Upper lobe of right lung (tissue), 1 donor: ENCODE measurements around the gene FAT3. TPM values are rescaled to one million over a fixed set of nuclear protein-coding genes. Genes with fewer than 3 reads are reported as not detected.

Experiments
- ATAC-seq: fragments of 200-7000 bp; cut with Tn5 transposase; one replicate; pipeline ENCODE4 v1.9.1; 2020; ENCODE audit warnings: mild to moderate bottlenecking, moderate library complexity
- DNase-seq: peaks from one replicate; pipeline ENCODE4 v3.0.0-alpha.2; 2020
- H3K27ac ChIP-seq: fragments of 200-600 bp; one replicate; pipeline ENCODE4 v1.8.0; 2022
- H3K27me3 ChIP-seq: fragments of 200-600 bp; one replicate; pipeline ENCODE4 v1.8.0; 2022; ENCODE audit warnings: mild to moderate bottlenecking
- H3K36me3 ChIP-seq: fragments of 200-600 bp; one replicate; pipeline ENCODE4 v1.8.0; 2022
- H3K4me1 ChIP-seq: fragments of 200-600 bp; one replicate; pipeline ENCODE4 v1.8.0; 2022
- H3K4me3 ChIP-seq: fragments of 200-600 bp; one replicate; pipeline ENCODE4 v1.8.0; 2022; ENCODE audit warnings: mild to moderate bottlenecking
- H3K9me3 ChIP-seq: fragments of 200-600 bp; one replicate; pipeline ENCODE4 v1.8.0; 2022
- intact Hi-C: fragments of 100-400 bp; cut with DNase I; formaldehyde crosslinking; loops from one replicate; pipeline ENCODE4 v1.11.0; 2022
- total RNA-seq: library from RNA; stranded (reverse); fragmentation: NEBNext Ultra II Directional; extraction: Animal tissue kit (Norgen Biotek cat#: 25700); gene quantifications from one replicate; pipeline ENCODE4 v1.2.1, GENCODE V29; 2021
- TF ChIP-seq, protein P1 (sequence below): fragments of 200-600 bp; IDR thresholded peaks from one replicate; pipeline ENCODE4 v1.8.0; 2022; ENCODE audit warnings: antibody characterized with exemption
- donor health status: DM: no; HTN: yes; CAD: no; lungs with severe emphysema.

FAT3 gene
- total RNA-seq, 1 donor from 2014 or later: 6.9 TPM

DNA sequence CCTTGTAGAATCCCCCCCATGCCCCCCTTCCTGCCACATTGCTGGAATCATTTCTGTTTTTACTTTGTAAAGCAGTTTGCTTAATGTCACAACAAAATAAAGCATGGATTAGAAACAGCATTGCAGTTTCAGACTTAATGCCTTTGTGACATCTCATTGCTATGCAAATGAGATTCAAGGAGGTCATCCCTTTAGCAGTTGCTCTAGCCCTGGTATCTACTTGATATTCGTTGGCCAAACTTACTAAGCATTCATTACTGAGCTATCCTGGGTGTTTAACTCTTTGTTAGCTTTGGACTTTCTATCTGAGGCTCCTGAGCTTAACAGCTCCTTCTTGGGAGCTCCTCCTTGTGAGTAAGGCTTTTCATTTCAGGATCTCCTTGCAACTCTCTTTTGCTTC is 16.3 kb downstream of the FAT3 start:
- no peak for DNase-seq
- Histone ChIP-seq H3K36me3 (no peaks in the 10 kb centered on the region), H3K9me3 (no peaks in the 10 kb centered on the region), H3K4me1 (no peaks in the 10 kb centered on the region), H3K27ac (no peak overlapping the region), H3K27me3 (no peaks in the 10 kb centered on the region), H3K4me3 (no peak overlapping the region)
- intact Hi-C loops: no loop called here
- ATAC-seq: no peak
- TF ChIP-seq, protein P1, sequence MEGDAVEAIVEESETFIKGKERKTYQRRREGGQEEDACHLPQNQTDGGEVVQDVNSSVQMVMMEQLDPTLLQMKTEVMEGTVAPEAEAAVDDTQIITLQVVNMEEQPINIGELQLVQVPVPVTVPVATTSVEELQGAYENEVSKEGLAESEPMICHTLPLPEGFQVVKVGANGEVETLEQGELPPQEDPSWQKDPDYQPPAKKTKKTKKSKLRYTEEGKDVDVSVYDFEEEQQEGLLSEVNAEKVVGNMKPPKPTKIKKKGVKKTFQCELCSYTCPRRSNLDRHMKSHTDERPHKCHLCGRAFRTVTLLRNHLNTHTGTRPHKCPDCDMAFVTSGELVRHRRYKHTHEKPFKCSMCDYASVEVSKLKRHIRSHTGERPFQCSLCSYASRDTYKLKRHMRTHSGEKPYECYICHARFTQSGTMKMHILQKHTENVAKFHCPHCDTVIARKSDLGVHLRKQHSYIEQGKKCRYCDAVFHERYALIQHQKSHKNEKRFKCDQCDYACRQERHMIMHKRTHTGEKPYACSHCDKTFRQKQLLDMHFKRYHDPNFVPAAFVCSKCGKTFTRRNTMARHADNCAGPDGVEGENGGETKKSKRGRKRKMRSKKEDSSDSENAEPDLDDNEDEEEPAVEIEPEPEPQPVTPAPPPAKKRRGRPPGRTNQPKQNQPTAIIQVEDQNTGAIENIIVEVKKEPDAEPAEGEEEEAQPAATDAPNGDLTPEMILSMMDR: no peak

DNA sequence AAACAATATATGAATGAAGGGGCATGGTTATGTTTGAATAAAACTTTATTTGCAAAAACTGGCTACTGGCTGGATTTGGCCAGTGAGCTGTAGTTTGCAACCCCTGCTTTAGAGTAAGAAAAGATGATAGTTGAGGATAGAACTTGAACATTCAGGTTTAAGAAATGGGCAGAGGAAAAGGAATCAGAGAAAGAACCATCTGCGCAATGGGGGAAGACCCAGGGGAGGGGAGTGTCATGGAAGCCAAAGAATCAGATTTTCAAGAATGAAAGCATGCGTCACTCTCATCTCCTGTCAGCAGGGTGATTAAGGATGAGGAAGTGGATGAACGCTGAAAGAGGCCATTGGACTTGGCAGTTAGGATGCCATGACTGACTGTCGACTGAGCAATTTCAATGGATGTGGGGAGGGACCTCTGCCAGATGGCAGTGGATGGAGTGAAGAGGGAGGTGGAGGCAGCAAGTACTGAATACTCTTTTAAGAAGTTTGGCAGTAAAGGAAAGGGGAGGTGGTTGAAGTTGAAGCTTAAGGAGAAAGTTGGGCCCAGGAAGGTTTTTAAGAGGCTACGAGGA is 21.2 kb downstream of the FAT3 start:
- no peak for ATAC-seq
- Histone ChIP-seq H3K4me1 (no peaks in the 10 kb centered on the region), H3K4me3 (no peak overlapping the region), H3K27ac (no peak overlapping the region), H3K36me3 (no peaks in the 10 kb centered on the region), H3K27me3 (no peaks in the 10 kb centered on the region), H3K9me3 (no peaks in the 10 kb centered on the region)
- intact Hi-C loops: no loop called here
- DNase-seq: no peak
- TF ChIP-seq, protein P1: no peak

DNA sequence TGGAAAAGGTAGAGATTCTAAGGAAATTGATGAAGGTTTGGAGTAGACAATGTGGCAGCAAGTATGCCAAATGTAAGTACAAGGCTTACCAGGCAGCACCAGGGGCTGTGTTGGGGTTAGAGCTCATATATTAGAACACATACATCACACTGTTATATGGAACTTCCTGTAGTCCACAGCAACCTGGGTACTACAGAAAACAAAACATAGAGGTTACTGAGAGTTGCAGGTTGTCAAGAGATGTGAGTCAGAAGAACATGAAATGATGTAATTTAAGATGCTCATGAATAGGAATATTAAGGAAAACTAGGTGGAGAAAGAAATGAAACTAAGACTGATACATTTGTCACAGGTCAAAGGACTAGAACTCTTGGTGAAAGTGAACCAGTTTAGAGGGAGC is 22.0 kb downstream of the FAT3 start:
- Histone ChIP-seq H3K4me1 (no peaks in the 10 kb centered on the region), H3K36me3 (no peaks in the 10 kb centered on the region), H3K27me3 (no peaks in the 10 kb centered on the region), H3K27ac (no peak overlapping the region), H3K4me3 (no peak overlapping the region), H3K9me3 (no peaks in the 10 kb centered on the region)
- DNase-seq (no peak), ATAC-seq (no peak)
- intact Hi-C loops: no loop called here
- TF ChIP-seq, protein P1: no peak

DNA sequence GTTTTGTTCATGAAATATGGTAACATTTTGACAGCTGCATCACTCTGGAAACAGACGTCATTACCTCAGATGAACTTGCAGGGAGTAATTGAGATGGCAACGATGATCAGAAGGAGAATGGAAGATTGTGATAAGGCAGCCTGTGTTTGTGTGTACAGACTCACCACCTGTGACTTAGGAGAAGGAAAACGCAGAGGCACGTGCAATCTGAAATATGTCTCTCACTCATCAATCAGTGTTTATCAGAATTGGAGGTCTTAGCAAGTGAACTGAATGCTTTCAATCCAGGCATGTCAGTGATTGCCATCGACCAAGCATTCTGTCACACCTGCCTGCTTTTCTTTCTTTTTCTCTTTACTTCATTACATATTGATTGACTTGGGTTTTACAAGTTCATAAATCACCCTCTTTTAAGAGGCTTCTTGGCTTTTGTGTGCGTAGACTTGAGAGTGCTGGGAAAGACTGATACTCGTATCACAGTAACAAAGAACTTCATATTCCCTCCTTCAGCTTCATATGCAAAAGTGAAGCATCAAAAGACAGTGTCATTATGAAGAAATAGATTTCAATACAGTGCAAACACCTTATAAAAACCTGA is 24.6 kb downstream of the FAT3 start:
- H3K27ac ChIP-seq: no peak overlapping the region
- TF ChIP-seq, protein P1: no peak
- H3K4me3 ChIP-seq: no peak overlapping the region
- DNase-seq: no peak
- H3K9me3 ChIP-seq: no peaks in the 10 kb centered on the region
- no peaks in the 10 kb centered on the region for H3K36me3 ChIP-seq
- no peaks in the 10 kb centered on the region for H3K27me3 ChIP-seq
- intact Hi-C loops: no loop called here
- H3K4me1 ChIP-seq: no peaks in the 10 kb centered on the region
- no peak for ATAC-seq

DNA sequence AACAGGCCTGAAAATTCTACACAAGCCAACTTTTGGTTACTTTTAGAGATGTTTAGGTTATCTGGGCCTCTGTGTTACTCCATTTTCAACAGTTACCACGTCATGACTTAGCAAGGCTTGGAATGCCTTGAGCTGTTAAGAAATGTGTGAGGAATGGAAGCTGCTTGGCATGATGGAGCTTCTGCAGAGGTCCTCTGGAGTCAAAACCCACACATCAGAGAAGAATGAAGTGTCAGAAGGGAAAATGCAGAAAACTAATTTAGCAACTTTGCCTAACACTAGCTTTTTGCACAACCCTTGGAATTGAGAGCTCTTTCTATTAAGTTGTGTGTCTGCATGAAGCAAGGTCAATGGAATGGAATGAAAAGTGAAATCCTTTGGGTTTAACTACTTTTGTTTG is 27.4 kb downstream of the FAT3 start:
- DNase-seq (no peak), ATAC-seq (no peak)
- H3K27ac ChIP-seq: no peak overlapping the region
- no peaks in the 10 kb centered on the region for H3K4me1 ChIP-seq
- TF ChIP-seq, protein P1: no peak
- H3K27me3 ChIP-seq: no peaks in the 10 kb centered on the region
- H3K9me3 ChIP-seq: no peaks in the 10 kb centered on the region
- intact Hi-C loops: no loop called here
- H3K4me3 ChIP-seq: no peak overlapping the region
- no peaks in the 10 kb centered on the region for H3K36me3 ChIP-seq

DNA sequence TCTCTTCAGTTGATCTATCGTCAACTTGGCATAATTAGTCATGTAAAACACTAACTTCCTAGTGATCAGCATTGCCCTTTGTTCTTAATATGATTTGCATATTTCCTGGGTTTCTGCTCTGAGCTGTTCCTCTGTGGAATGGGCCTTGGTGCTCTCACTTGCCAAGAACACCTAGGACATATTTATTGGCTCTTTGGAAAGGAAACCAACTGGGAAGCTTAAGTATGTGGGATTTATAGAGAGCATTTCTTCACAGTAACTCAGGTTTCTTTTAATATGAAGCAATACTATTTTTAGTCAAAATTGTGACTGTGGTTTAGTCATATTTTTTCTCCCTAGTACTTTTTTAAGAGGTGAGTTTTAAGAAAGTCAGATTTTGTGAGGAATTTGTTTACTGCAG is 28.8 kb downstream of the FAT3 start:
- H3K4me3 ChIP-seq: no peak overlapping the region
- ATAC-seq: no peak
- DNase-seq: no peak
- H3K36me3 ChIP-seq: no peaks in the 10 kb centered on the region
- TF ChIP-seq, protein P1: no peak
- H3K27me3 ChIP-seq: no peaks in the 10 kb centered on the region
- H3K4me1 ChIP-seq: no peaks in the 10 kb centered on the region
- no peak overlapping the region for H3K27ac ChIP-seq
- intact Hi-C loops: no loop called here
- H3K9me3 ChIP-seq: no peaks in the 10 kb centered on the region
